NCI-H2081 treated with DMSO at 0.1 percent for 48 hours (cell line): Measurements from ENCODE around the gene PIM3.

Source experiments
- DNase-seq: peaks from one replicate; lab custom pipeline; 2025; lab: John Stamatoyannopoulos, UW

Gene PIM3

DNA sequence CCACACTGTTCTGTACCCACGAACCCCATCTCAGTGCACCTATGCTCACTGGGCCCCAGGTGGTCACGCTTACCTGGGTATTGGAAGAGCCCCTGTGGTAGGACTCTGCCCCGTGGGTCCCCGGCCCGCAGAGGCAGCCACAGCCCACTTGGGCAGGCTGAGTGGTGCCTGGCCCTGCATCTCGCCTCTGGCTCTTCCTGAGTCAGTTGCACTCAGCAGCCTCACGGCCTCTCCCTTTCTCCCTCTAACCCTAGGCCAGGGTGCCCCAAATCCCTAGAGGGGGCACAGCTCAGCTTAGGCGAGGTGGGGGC is 32.4 kb upstream of the PIM3 start:
- no peak for DNase-seq

DNA sequence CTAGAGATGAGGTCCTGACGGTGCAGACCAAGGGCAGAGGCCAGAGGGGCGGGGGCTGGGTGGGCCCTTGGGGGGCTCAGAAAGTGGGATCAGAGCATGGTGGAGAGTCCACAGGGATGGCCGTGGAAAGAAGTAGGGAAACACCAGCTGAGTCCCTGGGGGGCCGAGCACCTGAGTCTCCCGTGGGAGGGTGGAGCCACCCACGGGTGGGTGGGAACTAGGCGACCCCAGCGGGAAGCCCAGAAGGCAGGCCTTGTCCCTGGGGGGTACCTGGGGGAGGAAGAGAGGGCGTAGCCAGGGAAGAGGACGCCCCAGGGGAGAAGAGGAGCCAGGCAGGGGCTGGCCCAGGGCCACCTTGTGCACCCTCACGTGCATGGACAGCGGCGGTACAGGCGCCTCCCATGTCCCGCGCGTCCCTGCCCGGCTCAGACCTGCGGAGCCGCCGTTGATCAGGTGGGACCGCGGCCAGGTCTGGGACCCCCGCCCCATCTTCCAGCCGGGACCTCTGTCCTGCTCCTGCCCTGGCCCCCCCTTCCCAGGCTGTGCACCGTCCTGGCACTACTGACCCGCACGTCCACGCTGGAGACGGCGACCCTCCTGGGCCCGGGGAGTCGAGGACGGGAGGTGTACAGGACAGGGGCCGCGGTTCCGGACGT is 31.9 kb upstream of the PIM3 start:
- DNase-seq: no peak

GRCh38 chr22:49929211-49929979 is 31.2 kb upstream of the PIM3 start:
- DNase-seq: no peak

DNA sequence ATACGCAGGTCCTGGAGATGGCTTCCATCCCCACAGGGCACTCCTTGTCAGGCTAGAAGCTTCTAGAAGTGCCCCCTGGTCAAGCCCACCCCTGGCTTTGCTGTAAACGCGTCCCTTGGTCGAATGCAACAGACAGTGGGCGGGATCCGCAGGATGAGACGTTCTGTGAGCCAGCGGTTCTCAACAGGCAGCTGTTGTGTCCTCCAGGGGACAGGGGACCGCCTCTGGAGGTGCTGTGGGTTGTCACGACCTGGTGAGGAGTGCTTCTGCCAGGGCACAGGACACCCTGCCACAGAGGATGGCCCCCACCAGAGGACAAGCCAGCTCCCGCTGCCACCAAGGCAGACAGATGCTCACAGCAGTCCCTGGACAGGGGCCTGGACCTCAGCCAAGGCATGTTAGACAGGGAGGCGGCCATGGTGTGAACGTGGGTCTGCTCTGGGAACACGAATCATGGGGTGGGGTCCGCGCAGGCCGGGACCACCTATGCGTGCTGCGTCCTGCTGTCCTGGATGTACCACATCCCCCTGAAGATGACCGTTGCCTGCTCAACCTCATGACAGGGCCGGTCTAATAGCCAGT is 30.5 kb upstream of the PIM3 start:
- DNase-seq: no peak

GRCh38 chr22:49930596-49931412 is 29.8 kb upstream of the PIM3 start:
- DNase-seq: no peak

- DNase-seq: no peak
These were observed 27.1 kb upstream of the PIM3 start for GRCh38 chr22:49933236-49934159.

DNA sequence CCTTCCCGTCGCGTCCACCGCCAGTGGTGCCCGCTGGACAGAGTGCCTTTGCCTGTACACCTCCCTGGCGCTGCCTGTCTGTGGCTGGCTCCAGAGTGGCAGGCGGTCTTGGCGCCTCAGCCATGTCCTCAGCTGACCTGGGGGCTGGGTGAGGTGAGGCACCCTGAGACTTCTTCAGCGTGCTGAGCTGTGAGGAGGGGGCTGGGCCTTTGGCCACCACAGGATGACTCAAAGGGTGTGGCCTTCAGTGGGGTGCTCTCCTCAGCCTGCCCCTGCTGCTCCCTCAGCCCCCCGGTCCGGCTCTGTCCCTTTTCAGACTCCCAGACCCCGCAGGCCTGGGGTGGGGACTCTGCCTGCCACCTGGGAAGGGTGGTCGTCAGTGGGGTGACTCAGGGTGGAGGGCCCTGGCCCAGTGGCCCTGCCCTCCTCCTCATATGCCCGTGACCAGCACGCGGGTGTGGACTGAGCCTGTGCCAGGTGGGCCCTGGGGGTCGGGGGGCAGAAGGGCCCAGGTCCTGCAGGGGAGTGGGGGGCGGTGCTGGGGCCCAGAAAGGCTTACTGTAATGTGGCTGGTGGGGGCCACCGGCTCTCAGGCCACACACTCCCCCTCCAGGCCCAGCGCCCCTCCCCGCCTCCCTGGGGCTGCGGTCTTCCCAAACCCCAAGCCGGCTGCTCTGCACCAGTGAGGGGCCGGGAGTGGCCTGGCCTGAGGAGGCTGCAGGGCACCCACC is 26.2 kb upstream of the PIM3 start:
- DNase-seq: no peak

GRCh38 chr22:49934891-49935557 is 25.5 kb upstream of the PIM3 start:
- DNase-seq: no peak

DNA sequence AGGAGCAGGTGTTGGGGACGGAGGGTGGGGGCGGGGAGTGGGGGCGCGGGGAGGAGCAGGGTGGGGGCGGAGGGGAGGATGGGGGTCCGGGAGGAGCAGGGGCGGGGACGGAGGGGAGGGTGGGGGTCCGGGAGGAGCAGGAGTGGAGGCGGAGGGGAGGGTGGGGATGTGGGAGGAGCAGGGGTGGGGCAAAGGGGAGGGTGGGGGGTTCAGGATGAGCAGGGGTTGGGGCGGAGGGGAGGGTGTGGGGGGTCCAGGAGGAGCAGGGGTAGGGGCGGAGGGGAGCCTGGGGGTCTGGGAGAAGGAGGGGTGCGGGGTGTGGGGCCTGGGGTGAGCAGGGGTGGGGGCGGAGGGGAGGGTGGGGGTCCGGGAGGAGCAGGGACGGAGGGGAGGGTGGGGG is 25.0 kb upstream of the PIM3 start:
- DNase-seq: no peak

- DNase-seq: no peak
These were observed 24.3 kb upstream of the PIM3 start for GRCh38 chr22:49936018-49936972.

DNA sequence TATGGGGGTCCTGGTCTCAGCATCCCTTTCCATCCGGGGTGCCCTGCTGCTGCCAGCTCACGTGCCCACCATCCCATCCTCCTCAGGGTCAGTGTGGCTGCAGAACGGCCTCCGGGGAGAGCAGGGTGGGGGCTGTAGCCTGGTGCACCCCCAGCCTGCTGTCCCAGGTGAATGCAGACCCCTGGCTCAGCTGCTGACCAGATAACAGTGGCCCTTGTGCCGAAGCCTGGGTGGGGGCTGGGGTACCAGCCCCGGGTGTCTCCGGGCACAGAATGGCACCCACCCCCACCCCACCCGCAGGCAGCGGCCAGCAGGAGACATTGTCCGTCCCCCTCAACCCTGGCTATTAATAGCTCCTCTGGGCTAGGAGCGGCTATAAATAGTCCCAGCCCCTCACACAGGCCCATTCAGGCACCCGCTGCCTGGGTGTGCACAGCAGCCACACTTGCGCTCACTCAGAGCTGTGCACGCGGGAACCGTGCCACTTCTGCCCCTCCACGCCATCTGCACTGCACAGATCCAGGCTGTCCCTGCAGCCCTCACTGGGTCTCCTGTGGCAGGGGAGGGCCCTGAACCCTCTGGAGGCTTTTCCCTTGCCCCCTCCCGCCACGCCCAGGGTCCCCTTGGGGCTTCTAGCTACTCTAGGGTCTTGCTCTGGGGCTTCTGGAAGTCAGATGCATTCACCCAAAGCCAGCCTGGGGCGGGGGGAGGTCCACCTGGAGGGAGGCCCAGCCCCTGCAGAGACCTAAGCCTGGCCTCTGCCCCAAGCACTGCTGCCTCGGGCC is 23.4 kb upstream of the PIM3 start:
- DNase-seq: no peak

DNA sequence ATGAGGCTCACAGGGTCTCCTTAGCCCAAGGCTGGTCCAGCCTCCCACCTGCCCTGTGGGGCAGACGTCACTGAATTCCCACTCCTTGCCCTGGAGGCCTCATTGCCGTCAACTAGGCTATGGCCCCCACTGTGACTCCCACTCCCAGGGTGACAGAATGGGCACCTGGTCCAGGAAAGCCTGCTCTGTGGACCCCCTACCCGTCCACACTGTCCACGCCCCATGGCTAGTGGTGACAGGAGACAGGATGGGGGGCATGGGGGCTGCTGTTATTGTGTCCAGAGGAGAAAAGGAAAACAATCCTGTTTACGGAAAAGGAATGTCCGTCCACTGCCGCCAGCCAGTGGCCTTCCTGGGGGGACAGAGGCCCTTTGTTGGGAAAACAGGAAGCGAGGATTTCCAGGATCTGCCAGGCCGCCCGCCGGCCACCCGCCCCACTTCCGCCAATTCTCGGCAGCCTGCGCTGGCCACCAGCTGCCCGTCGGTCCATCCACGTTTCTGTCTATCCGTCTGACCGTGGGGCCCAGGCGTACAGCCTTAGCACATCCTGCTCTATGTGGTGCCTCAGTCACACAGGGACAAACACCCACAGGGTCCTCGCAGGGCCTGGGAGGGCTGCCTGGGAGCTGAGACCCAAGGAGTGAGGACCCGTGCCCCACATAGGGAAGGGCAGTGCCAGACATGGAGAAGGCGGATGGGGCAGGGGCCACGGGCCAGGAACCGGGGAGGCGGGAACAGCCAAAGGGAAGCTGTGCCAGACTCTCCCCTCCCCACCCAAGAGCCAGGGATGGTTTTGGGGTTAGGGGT is 22.6 kb upstream of the PIM3 start:
- no peak for DNase-seq

DNA sequence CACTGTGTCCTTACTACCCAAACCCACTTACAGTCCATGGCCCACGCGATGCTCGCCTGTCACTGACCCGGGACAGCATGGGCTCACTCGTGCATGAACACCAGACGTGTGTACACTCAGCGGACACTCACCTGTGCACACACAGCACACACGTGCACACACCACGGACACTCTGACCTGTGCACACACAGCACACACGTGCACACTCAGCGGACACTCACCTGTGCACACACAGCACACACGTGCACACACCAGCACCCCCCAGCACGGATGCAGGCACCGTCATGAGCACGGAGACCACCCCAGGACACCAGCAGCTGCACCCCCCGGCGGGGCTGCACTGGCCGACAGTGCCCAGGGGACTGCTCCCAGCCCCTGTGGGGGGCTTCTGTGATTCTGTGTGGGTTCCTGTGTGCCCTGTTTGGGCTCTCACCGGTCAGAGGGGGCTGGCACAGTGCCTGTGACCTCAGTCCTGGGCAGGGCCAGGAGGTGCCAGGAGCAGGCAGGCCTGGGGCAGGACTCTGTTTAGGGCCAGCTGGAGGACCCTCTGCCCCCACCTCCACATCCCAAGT is 21.9 kb upstream of the PIM3 start:
- no peak for DNase-seq

GRCh38 chr22:49941507-49942316 is 18.9 kb upstream of the PIM3 start:
- no peak for DNase-seq

DNA sequence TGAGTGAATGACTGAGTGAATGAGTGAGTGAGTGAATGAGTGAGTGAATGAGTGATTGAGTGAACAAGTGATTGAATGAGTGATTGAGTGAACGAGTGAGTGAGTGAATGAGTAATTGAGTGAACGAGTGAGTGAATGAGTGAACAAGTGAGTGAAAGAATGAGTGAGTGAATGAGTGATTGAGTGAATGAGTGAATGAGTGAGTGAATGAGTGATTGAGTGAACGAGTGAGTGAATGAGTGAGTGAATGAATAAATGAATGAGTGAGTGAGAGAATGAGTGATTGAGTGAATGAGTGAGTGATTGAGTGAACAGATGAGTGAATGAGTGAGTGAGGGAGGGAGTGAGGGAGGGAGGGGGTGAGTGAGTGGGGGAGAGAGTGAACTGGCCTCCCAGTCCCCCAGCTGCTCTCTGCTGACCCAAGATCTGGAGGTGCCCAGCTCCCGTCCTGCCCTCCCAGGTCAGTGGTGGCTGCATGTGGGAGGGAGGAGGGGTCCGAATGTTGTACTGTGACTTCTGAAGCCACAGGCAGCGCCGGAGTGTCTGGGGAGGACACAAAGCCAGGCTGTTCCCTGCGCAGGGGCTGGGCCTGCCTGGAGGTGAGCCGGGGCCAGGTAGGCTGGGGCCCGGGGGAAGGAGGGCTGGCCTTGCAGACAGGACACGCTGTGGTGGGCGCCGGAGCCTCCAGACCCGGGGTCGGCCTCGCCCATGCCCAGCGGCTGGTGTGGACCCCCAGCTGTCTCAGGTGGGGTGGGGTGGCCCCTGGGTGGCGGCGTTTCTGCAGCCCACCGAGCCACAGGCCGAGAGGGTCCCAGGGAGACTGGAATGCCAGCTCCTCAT is 17.8 kb upstream of the PIM3 start:
- DNase-seq: no peak

DNA sequence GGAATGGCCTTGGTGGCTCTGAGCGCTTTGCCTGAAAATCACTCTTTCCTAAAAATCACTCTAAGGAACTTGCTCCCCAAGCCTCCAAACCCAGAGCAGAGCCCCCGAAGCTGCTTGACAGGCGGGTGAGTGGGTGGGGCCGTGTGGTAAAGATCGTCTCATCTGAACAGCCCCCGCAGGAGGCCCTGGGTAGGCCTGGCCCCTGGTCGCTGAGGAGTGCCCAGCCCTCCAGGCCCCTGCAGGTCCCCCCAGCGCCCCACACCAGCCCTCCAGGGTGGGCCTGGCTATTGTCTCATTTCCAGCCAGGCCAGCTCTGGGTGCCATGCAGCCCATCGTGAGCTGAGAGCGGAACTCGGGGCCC is 17.2 kb upstream of the PIM3 start:
- no peak for DNase-seq
